Nephron progenitor cell (in vitro differentiated cells): ENCODE measurements around the gene JARID2.
"Not testable (repeated sequence)": the region's sequence is repeated elsewhere in the genome, so short reads cannot be mapped to it uniquely, and the experiment has no call there.

Experiments
- DNase-seq: peaks from one replicate; pipeline ENCODE4 v3.0.0; 2021
- H3K27ac Mint-ChIP-seq: 2 replicates; pipeline ENCODE4 v1.8.0; 2021; ENCODE audit warnings: mild to moderate bottlenecking, moderate library complexity, mixed read lengths
- H3K27me3 Mint-ChIP-seq: 2 replicates; pipeline ENCODE4 v1.8.0; 2021; ENCODE audit warnings: mild to moderate bottlenecking, low read depth, mixed read lengths; ENCODE audit not compliant: poor library complexity
- H3K36me3 Mint-ChIP-seq: 2 replicates; pipeline ENCODE4 v1.8.0; 2021; ENCODE audit warnings: low read depth, mixed read lengths
- H3K4me1 Mint-ChIP-seq: 2 replicates; pipeline ENCODE4 v1.8.0; 2021; ENCODE audit warnings: mixed read lengths
- H3K4me3 Mint-ChIP-seq: 2 replicates; pipeline ENCODE4 v1.8.0; 2021; ENCODE audit warnings: mild to moderate bottlenecking, moderate library complexity, mixed read lengths
- H3K9me3 Mint-ChIP-seq: 2 replicates; pipeline ENCODE4 v1.8.0; 2021; ENCODE audit warnings: mild to moderate bottlenecking, moderate library complexity, mixed read lengths
- TF ChIP-seq, protein P1 (sequence below): fragments of 200-600 bp; sonication (generic); IDR thresholded peaks from 2 replicates; pipeline ENCODE4 v1.5.0; 2021; ENCODE audit warnings: antibody characterized with exemption

JARID2 gene

DNA sequence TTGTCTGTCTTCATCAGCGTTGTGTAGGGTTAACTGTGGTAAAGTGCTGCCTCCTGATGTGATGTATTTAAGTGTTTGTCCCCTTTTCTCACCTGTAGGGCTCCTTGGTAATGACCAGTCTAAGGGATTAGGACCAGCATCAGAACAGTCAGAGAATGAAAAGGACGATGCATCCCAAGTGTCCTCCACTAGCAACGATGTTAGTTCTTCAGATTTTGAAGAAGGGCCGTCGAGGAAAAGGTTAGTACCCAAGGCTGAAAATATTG, 164.2 kb downstream of the JARID2 start:
- H3K27ac Mint-ChIP-seq = peak overlapping the region; percentile 95
- peaks cover 87% of the 10 kb centered on the region for H3K4me1 Mint-ChIP-seq
- H3K4me3 Mint-ChIP-seq = peak overlapping the region; percentile 24
- TF ChIP-seq, protein P1, sequence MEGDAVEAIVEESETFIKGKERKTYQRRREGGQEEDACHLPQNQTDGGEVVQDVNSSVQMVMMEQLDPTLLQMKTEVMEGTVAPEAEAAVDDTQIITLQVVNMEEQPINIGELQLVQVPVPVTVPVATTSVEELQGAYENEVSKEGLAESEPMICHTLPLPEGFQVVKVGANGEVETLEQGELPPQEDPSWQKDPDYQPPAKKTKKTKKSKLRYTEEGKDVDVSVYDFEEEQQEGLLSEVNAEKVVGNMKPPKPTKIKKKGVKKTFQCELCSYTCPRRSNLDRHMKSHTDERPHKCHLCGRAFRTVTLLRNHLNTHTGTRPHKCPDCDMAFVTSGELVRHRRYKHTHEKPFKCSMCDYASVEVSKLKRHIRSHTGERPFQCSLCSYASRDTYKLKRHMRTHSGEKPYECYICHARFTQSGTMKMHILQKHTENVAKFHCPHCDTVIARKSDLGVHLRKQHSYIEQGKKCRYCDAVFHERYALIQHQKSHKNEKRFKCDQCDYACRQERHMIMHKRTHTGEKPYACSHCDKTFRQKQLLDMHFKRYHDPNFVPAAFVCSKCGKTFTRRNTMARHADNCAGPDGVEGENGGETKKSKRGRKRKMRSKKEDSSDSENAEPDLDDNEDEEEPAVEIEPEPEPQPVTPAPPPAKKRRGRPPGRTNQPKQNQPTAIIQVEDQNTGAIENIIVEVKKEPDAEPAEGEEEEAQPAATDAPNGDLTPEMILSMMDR = no peak
- H3K27me3 Mint-ChIP-seq = no peaks in the 10 kb centered on the region
- no peak for DNase-seq
- peaks cover 20% of the 10 kb centered on the region for H3K9me3 Mint-ChIP-seq
- H3K36me3 Mint-ChIP-seq = peaks cover 49% of the 10 kb centered on the region

DNA sequence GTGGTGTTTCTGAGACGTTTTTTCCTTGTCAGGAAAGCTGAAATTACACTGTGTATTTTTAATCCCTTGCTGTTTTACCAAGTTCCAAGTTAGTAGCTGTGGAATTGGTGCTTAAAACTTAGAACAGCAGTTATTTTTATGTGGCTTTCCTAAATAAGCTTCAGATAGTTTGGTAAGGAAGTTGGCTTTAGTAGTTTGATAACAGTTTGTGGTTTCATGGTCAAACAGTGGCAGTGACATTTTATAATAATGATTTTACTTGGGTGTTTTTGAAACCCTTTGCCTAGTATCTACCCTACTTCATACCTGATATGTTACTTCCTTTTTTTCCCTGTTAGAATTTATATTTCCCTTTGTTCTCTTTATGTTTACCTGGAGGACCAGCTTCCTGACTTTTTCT, 164.9 kb downstream of the JARID2 start:
- Mint-ChIP-seq H3K36me3 (peaks cover 50% of the 10 kb centered on the region), H3K4me3 (no peak overlapping the region), H3K9me3 (peaks cover 22% of the 10 kb centered on the region), H3K27me3 (no peaks in the 10 kb centered on the region), H3K4me1 (peaks cover 80% of the 10 kb centered on the region), H3K27ac (no peak overlapping the region)
- DNase-seq = no peak
- TF ChIP-seq, protein P1 = no peak

DNA sequence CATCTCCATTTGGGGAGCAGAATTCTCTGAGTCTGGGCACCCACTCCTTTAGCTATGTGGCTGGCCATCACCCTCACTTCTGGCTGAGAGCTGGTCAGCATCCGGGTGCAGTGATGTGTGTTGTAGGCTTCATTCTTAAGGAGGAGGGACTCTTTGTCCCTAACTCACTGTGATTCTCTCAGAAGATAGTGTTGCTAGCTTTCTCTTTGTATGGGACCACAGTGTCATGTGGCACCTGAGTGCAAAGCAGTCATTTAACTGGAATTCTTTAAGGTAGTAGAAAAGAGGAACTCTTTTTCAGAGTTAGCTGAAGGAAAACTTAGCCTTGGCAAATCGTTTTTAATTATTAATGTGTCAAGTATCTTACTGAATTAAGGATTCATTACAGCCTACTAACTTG, 165.9 kb downstream of the JARID2 start:
- DNase-seq = no peak
- Mint-ChIP-seq H3K9me3 (peaks cover 30% of the 10 kb centered on the region), H3K4me1 (peaks cover 74% of the 10 kb centered on the region), H3K27me3 (no peaks in the 10 kb centered on the region), H3K4me3 (no peak overlapping the region), H3K36me3 (peaks cover 54% of the 10 kb centered on the region), H3K27ac (peak overlapping the region; percentile 82)
- TF ChIP-seq, protein P1 = no peak

DNA sequence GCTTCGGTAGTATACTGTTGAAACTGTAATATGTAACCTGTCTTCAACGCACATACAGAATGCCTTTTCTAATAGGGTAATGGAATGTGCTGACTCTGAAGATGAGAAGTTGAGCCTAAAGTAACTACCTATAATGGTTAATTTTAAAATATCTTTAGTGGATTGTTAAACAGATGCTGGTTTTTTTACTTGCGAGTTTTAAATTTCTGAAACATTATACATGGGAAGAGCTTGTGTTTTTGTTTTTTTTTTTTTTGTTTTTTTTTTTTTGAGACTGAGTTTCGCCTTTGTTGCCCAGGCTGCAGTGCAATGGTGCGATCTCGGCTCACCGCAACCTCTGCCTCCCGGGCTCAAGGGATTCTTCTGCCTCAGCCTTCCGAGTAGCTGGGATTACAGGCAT, 166.9 kb downstream of the JARID2 start:
- Mint-ChIP-seq H3K4me1 (peaks cover 69% of the 10 kb centered on the region), H3K27me3 (no peaks in the 10 kb centered on the region), H3K9me3 (peaks cover 40% of the 10 kb centered on the region), H3K27ac (peak overlapping the region; percentile 68), H3K36me3 (peaks cover 60% of the 10 kb centered on the region), H3K4me3 (no peak overlapping the region)
- DNase-seq = no peak
- TF ChIP-seq, protein P1 = no peak

DNA sequence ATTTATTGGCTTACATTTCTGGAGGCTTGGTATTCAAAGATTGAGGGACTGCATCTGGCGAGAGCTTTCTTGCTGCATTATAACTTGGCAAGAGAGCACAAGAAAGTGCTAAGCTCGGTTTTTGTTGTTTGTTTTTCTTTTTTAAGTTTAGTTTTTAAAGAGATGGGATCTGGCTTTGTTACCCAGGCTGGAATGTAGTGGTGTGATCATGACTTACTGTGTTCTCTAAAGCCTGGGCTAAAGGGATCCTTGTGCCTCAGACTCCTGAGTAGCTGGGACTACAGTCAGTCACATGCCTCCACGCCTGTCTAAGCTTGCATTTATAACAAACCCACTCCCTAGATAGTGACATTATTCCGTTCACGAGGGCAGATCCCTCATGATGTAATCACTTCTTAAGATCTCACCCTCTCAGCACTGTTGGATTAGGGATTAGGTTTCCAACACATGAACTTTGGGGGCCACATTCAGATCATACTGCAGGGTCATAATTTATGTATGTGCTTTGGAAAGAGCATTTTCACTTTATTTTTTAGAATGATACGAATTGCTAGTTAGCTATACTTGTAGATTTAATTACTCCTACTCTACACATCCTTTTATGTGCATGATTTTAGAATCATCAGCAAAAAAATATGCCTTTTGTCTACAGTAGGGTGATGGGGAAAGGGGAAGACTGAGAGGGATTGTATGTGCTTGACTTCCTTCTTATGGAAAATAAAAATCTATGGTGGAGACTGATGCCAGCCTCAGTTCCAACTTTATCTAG, 167.8 kb downstream of the JARID2 start:
- Mint-ChIP-seq H3K4me3 (no peak overlapping the region), H3K27me3 (no peaks in the 10 kb centered on the region), H3K4me1 (peaks cover 60% of the 10 kb centered on the region), H3K36me3 (peaks cover 68% of the 10 kb centered on the region), H3K9me3 (peaks cover 49% of the 10 kb centered on the region), H3K27ac (peak overlapping the region; percentile 70)
- no peak for DNase-seq
- TF ChIP-seq, protein P1 = no peak

DNA sequence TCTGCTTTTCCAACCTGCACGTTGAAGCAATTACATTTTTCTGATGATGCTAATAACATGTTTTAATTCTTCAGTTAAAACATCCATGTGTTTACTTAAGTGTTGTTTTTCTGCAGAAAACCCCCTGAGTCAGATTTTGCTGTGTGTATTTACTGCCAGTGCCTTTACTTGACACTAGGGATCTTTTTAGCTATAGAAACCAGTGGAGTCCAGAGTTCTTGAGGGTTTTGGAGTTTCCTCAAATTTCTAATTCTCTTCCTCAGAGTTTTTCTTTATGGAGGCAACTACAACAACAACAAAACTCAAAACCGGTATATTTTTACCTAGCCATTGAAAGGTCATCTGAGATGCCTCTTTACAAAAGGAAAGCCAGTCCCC, 168.4 kb downstream of the JARID2 start:
- peak overlapping the region; percentile 12 for H3K4me3 Mint-ChIP-seq
- H3K27ac Mint-ChIP-seq = peak overlapping the region; percentile 70
- no peaks in the 10 kb centered on the region for H3K27me3 Mint-ChIP-seq
- TF ChIP-seq, protein P1 = no peak
- H3K9me3 Mint-ChIP-seq = peaks cover 54% of the 10 kb centered on the region
- H3K4me1 Mint-ChIP-seq = peaks cover 54% of the 10 kb centered on the region
- H3K36me3 Mint-ChIP-seq = peaks cover 74% of the 10 kb centered on the region
- DNase-seq = no peak

DNA sequence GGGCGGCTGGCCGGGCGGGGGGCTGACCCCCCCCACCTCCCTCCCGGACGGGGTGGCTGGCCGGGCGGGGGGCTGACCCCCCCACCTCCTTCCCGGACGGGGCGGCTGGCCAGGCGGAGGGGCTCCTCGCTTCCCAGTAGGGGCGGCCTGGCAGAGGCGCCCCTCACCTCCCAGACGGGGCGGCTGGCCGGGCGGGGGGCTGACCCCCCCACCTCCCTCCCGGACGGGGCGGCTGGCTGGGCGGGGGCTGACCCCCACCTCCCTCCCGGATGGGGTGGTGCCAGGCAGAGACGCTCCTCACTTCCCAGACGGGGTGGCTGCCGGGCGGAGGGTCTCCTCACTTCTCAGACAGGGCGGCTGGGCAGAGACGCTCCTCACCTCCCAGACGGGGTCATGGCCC, 169.8 kb downstream of the JARID2 start:
- H3K9me3 Mint-ChIP-seq = peaks cover 68% of the 10 kb centered on the region
- H3K27me3 Mint-ChIP-seq, H3K4me3 Mint-ChIP-seq, DNase-seq, H3K27ac Mint-ChIP-seq: not testable (repeated sequence)
- peaks cover 88% of the 10 kb centered on the region for H3K36me3 Mint-ChIP-seq
- H3K4me1 Mint-ChIP-seq = peaks cover 46% of the 10 kb centered on the region
